HUDEP-2 (cell line): ENCODE results near the gene ANG.

Experiments used
- DNase-seq, 76 experiments: peaks; one replicate each; lab custom pipeline; 2025; ENCODE audit not compliant: unreplicated experiment in 76 of 76; lab: John Stamatoyannopoulos, UW

The ANG gene

GRCh38 chr14:20671597-20672283 is 16.8 kb upstream of the ANG start:
- DNase-seq = no peak

GRCh38 chr14:20675669-20676068 is 12.9 kb upstream of the ANG start:
- DNase-seq = no peak

DNA sequence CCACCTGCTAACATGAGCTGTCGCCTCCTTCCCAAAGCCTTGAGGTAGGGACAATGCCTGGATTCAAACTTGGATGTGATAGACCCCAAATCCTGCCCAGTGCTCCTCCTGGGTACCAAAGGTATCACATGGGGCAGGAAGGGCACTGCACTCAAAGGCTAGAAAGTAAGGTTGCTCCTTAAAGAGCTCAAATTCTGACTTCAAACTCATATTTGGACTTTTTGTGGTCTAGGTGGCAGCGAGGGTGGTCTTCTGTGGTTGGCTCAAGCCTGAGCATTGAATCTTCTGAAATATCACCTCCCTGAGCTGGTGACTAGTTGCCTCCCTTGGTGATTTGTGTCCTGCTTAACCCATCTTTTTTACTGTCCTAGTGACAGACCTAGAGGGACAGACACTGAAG is 12.5 kb upstream of the ANG start:
- DNase-seq = no peak

DNA sequence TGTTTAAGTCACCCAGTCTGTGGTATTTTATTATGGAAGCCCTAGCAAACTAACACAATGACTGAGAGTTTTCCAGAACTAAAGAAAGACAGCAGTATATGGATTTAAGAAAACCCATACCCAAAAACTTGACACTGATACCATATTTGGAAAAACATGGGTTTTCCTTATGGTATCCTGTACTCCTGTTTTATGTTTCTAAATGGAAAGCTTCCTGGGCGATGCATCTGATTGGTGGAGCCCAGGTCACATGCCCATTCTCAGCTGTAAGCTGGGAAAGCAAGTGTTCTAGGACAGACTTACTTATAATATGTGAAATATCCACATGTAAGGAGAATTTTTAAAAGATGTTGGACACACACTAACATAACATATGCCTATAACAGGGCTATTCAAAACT is 8.7 kb upstream of the ANG start:
- peak in 31 of 76 experiments; percentile 1 to 52 (median 16) for DNase-seq

DNA sequence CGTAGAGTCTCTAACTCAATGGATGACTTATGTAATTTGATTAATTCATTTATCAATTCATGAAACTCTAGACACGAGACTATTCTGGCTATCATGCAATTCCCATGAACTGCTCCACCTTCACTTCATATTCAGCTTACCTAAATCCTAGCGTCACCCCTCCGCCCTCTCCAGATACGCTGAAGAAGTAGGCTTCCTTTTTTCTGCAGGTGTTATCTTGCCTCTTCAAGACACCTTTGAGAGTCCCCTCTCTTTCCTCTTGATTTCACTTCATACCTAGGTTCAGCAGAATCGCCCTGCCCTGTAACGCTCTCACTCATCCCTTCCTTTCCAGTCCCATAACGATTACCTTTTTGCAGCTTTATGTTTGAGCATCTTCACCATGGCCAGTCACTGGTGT is 8.2 kb upstream of the ANG start:
- no peak for DNase-seq

GRCh38 chr14:20680843-20681347 is 7.7 kb upstream of the ANG start:
- DNase-seq = peak in 2 of 76 experiments; percentile 18 to 43

- peak in 73 of 76 experiments; percentile 20 to 89 (median 70) for DNase-seq
Measured at GRCh38 chr14:20681348-20682126, 7.0 kb upstream of the ANG start.

DNA sequence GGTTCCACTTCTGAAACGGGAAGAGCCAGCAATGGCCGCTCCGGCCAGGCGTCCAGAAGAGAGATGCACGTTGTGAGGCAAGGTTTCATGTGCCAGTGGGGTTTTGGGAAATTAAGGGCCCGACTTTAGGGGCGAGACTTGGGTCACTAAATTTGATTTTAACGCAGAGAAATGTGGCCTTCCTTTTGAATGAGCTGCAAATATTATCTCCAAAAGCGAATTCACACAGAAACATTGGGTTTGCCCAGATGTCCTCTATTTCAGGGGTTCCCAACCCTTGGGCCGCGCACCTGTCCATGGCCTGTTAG is 6.5 kb upstream of the ANG start:
- no peak for DNase-seq

- DNase-seq = peak in 59 of 76 experiments; percentile 6 to 68 (median 41)
Measured at GRCh38 chr14:20682435-20683124, 6.0 kb upstream of the ANG start.

DNA sequence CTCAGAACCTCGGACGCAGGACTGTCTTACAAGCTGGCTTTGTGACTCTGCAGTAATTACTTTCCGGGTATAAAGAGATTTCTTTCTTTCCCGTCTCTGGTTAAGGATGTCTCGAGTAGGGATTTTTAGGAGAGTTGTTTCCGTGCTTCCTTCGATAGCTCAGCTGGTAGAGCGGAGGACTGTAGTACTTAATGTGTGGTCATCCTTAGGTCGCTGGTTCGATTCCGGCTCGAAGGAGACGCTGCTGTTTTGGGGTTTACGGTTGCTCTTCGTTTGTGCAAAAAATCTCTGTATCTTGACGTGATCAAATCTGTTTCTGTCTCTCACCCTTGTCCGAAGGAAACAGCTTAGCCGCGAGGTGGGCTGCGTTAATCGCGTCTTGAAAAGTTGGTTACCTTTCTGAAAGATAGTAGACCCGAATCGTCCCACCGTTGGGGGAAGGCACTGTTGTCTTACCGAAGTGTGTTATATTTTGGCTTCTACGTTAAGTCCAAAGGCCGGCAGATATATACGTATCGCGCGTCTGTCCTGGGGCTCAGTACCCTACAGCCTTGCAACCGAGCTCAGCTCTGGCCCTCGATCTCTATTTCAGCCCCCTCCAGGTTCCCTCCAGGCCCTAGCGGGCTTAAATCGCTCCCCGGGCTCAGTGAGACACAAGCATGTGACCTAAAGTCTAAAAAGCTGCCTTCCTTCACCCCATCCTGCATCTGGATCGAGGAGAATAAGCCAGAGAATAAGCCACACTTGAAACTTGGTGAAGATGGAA is 5.3 kb upstream of the ANG start:
- peak in 74 of 76 experiments; percentile 32 to 92 (median 78) for DNase-seq

DNA sequence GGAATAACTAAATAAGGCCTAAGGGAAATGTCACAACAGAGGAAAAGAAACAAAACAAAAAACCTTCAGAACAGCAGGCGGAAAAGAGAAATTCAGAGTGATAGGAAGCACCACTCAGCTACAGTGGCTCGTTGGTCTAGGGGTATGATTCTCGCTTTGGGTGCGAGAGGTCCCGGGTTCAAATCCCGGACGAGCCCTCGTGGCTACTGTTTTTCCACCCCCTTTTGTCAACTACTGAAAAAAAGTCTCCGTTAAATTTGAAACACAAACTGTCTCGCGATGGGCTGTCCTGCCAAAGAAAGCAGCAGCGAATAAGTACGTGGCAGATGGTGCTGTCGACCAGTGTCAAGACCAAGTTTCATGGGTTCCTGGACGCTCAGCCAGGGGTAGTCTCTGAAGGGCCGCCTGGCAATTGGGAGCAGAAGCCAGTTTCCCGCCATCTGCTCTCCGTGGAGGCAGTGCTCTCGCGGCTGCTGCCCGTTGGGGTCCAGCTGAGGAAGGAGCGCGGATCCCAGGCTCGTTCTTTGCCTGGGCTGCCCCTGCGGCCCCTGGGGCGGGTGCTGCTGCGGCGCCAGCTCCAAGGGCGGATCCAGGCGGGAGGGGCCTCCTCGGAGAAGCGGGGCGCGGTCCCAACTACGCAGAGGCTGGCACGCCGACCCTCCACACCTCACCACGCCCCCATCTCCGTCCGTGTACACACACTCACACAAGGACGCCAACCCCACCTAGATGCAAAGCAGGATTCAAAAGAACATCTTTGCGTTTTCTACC is 4.5 kb upstream of the ANG start, which contains the start of gene RNASE4:
Gene RNASE4 (plus strand): TSS at position 670 of the 771 bp plus-strand sequence. CDS start 14,812 bp downstream, outside the sequence.
- DNase-seq = peak in 73 of 76 experiments; percentile 18 to 83 (median 62)

DNA sequence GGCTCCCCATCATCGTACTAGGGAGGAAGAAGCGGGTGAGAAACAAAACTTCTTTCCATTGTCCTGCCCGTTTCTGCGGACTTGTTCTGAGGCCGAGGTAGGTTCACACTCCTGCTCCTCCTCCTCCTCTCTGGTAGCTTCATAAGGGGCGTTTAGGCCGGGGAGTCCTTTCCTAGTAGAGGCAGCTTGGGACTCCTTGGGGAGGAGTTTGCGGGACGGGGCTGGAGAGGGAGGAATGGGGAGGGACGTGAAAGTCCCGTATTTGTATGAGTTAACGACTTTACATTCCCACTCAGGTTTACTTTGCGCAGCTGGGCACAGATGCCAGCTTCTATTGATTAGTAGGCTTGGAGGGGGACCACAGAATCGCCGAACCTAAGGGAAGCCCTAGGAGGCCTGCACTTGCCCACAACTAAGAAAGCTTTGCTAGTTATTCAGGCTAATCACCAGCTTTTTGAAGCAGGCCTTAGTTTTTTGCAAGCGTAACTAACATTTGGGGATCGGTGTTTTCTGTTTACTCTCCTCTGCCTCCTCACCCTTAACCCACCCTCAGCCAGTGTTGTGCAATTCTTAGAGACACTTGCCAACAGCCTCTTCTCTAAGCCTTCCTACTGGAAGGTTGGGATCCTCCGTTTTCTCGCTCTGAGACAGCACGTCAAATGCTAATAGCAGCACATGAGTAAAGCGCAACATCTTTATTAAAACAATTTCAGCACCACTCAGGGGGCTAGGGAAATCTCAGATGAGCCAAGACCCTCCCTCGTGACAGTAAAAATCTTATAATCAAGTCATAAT is 3.7 kb upstream of the ANG start:
- peak in 1 of 76 experiments; percentile 25 for DNase-seq

DNA sequence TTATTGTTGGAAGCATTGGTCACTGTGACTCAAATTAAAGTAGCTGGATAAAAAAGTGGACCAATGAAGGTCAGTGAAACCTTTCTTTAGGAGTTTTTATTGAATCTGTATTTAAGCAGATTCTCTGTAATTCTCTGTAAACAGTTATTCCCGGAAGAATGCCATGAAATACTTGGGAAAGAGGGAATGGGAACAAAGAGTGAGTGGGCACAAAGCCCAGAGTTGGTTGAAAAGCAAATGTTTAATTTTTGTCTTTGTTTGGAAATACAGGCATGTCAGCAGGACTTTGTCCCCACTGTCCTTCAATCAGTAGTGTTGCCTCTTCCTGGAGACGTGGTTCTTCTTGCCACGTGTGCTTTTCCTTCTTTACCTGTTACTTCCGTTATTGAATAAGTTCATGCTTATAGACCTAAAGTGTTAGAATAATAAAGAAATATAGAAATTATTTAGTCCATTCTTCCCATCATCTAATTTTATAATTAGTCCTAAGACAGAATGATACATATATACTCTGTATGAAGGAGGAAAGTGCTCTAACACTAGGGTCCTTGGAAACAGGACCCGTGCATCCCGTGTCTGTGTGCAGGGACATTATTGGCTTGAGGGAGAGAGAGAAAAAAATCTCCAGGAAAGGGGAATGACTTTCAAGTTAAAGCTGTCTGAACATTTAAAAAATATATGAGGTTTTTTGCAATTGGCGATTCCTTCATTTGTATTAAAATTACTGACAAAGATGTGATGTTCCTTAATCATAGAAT is 2.0 kb upstream of the ANG start:
- no peak for DNase-seq

DNA sequence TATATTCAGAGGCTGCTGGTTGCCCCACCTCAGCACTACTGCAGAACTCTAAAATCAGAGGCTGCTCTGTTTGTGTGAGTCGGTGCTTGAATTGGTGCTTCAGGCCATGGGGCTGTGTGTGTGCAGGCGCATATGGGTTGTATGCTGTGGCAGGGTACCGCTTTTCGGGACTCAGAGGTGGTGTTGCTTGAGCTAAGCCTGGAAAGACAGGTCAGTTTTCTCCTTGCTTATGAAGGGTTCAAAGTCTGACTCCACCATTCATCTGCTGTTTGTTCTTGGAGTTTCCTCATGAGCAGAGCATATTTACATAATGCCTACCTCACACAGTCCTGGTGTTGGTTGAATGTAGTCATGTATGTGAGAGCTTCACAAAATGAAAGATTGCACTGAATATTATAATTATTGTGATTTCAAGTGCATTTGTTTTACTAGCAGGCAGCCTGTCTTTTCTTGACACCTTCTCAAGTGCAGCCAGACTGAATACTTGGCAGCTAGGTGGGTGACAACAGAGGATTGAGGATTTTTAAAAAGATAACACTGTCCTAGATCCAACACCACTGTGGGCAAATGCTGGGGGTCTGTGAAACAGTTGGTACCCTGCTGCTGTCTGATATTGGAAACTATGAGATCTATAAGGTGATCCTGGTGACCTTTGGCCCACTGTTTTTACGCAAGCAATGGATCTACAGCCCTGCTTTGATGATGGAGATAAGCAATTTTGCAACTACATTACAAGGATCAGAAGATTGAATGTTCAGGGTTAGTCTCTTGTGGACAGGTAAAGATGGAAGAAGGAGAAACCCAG is 1.0 kb upstream of the ANG start:
- DNase-seq = no peak

DNA sequence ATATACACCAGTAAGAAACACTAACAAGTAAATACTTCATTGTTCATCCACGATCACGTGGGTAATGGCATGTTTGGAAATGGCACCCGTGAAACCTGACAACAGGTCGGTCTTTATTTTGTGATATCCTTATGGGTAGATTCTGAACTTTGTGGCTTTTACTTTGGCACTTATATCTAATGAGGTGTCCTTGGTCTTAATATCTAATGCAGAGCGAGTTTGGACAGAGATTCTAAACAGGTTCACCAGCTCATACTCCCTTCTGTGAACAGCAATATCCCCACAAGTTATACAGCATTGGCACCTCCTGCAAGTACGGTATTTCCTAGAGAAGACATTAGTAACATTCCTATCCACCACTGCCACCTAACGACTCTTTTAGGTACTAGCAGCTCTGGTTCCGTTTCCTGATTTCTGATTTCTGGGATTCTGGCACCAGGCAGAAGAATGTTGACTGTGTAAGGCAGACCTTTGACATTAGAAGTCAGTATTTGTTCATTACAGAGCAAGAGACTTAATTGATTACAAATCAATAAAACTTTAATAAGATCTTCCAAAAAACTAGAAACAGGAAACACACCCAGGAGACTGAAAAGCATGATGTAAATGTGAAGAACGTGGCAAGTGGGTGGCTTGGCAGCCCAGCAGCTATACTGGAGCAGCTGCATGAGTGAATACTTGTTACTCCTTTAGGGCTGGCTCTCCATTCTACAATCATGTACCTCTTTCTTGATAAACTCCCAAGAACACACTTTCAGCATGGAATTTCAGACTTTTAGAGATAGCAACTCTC is 2.5 kb downstream of the ANG start:
- peak in 37 of 76 experiments; percentile 2 to 69 (median 36) for DNase-seq

DNA sequence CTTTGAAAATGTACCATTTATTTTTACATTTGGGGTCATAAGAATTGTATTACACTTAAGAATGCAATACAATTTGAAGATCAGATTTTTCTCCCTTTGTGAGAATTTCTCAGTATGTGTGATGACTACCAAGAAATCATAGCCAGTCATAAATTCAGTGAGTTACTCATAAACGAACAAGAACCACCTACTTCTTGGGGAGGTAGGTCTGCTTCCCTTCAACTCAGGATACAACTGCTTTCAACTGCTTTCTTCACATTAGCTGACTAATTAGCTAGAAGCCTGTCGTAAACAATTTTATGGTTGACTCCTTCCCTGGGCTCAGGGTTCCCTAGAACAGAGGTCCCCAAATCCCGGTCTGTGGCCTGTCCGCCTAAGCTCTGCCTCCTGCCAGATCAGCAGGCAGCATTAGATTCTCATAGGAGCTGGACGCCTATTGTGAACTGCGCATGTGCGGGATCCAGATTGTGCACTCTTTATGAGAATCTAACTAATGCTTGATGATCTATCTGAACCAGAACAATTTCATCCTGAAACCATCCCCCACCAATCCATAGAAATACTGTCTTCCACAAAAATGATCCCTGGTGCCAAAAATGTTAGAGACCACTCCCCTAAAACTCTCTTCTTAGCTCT is 3.7 kb downstream of the ANG start:
- no peak for DNase-seq
